Stimulated activated CD4-positive, alpha-beta T cell treated with anti-CD3 and anti-CD28 coated beads, TNF-alpha, amount 100 ng/mL, for 4 hours (primary cell): ENCODE results near the gene SUN2.
A peak's percentile ranks its signal among the peaks of the same experiment; 100 is the strongest.

Experiments
- DNase-seq, 3 experiments: peaks; one replicate each; pipeline ENCODE4 v3.0.0-alpha.2; 2020; ENCODE audit warnings: low read depth in 3 of 3

Gene SUN2

GRCh38 chr22:38735126-38735464, 20.7 kb downstream of the SUN2 start:
- DNase-seq = no peak

GRCh38 chr22:38734421-38735100, 21.2 kb downstream of the SUN2 start:
- no peak for DNase-seq

GRCh38 chr22:38733724-38734381, 21.9 kb downstream of the SUN2 start:
- no peak for DNase-seq

- peak in 1 of 3 experiments; percentile 35 for DNase-seq
Measured at GRCh38 chr22:38733329-38733723, 22.5 kb downstream of the SUN2 start.

- no peak for DNase-seq
Measured at GRCh38 chr22:38732251-38732815, 23.5 kb downstream of the SUN2 start.

- DNase-seq = no peak
Measured at GRCh38 chr22:38731703-38732161, 24.1 kb downstream of the SUN2 start.

- DNase-seq = no peak
Measured at GRCh38 chr22:38730411-38730871, 25.4 kb downstream of the SUN2 start.

GRCh38 chr22:38729946-38730345, 25.9 kb downstream of the SUN2 start:
- DNase-seq = no peak

- DNase-seq = no peak
Measured at GRCh38 chr22:38728871-38729796, 26.7 kb downstream of the SUN2 start.

- DNase-seq = no peak
Measured at GRCh38 chr22:38727530-38728451, 28.0 kb downstream of the SUN2 start.

- no peak for DNase-seq
Measured at GRCh38 chr22:38727123-38727522, 28.7 kb downstream of the SUN2 start.

- no peak for DNase-seq
Measured at GRCh38 chr22:38725900-38726655, 29.7 kb downstream of the SUN2 start.

- no peak for DNase-seq
Measured at GRCh38 chr22:38724926-38725571, 30.7 kb downstream of the SUN2 start.

- no peak for DNase-seq
Measured at GRCh38 chr22:38724176-38724575, 31.6 kb downstream of the SUN2 start.

GRCh38 chr22:38721551-38721950, 34.2 kb downstream of the SUN2 start:
- DNase-seq = no peak

- no peak for DNase-seq
Measured at GRCh38 chr22:38720350-38720749, 35.4 kb downstream of the SUN2 start.

GRCh38 chr22:38719196-38719595, 36.6 kb downstream of the SUN2 start:
- no peak for DNase-seq

- no peak for DNase-seq
Measured at GRCh38 chr22:38718414-38718813, 37.4 kb downstream of the SUN2 start.

GRCh38 chr22:38717244-38717643, 38.6 kb downstream of the SUN2 start:
- DNase-seq = no peak

- no peak for DNase-seq
Measured at GRCh38 chr22:38716826-38717225, 39.0 kb downstream of the SUN2 start.
